K562 (cell line): ENCODE measurements around the gene ITGA11. TPM values are rescaled to one million over a fixed set of nuclear protein-coding genes. Genes with fewer than 3 reads are reported as not detected.

Experiments
- ATAC-seq: fragments of 200-7000 bp; cut with Tn5 transposase; 3 replicates; pipeline ENCODE4 v1.9.1; 2020; ENCODE audit warnings: moderate library complexity
- BruUV-seq: library from RNA; stranded (reverse); fragments of 400-500 nt; replicated peaks from 2 replicates; lab custom pipeline; 2021; lab: Mats Ljungman, UMichigan
- CTCF ChIA-PET: fragments of 300-600 bp; formaldehyde crosslinking; extraction: SDS; loops from one replicate; lab custom pipeline; 2021; ENCODE audit warnings: low intra/inter-chr PET ratio; lab: Yijun Ruan, JAX
- POLR2A ChIA-PET: fragments of 300-600, 350-650 bp; sonication (Branson Sonifier 250); formaldehyde crosslinking; extraction: SDS; loops from one replicate; lab custom pipeline; 2021; ENCODE audit warnings: antibody characterized with exemption, inconsistent platforms; lab: Yijun Ruan, JAX
- DNase-seq, 4 experiments: peaks; one replicate each; pipeline versions ENCODE4 v3.0.0 to v3.0.0-alpha.2; 2011 to 2018; ENCODE audit warnings: low spot score in 3 of 4, mixed read lengths in 3 of 4; ENCODE audit errors: extremely low read depth in 1 of 4
- FAIRE-seq: peaks from 2 replicates; lab custom pipeline; 2011; peaks lifted over from hg19 to GRCh38; lab: Jason Lieb, UNC
- H2AFZ ChIP-seq: 2 replicates; pipeline ENCODE4 v1.6.0; 2011; ENCODE audit warnings: low read depth, low read length, control low read depth, inconsistent platforms
- H3K27ac ChIP-seq: fragments of 200-600 bp; 3 replicates; pipeline ENCODE4 v1.8.0; 2011; ENCODE audit warnings: low read depth, mild to moderate bottlenecking, control low read depth, inconsistent platforms, low read length, moderate library complexity, mixed read lengths; ENCODE audit errors: extremely low read depth
- H3K27me3 ChIP-seq, 2 experiments: fragments of 300-600 bp in 1 of 2; 2 replicates in 1 of 2; 3 replicates in 1 of 2; pipeline versions ENCODE4 v1.6.0 to v1.8.0; 2011; ENCODE audit warnings: inconsistent platforms in 2 of 2, low read length in 2 of 2, mild to moderate bottlenecking in 1 of 2, mixed read lengths in 1 of 2, moderate library complexity in 1 of 2; ENCODE audit not compliant: control insufficient read depth in 2 of 2, insufficient read depth in 2 of 2
- H3K36me3 ChIP-seq: fragments of 300-600 bp; 3 replicates; pipeline ENCODE4 v1.8.0; 2011; ENCODE audit warnings: mild to moderate bottlenecking, low read length, inconsistent platforms; ENCODE audit not compliant: control insufficient read depth, insufficient read depth
- H3K4me1 ChIP-seq, 2 experiments: fragments of 200-600 bp in 1 of 2; replicated peaks in 1 of 2; 2 replicates in 1 of 2; 3 replicates in 1 of 2; pipeline versions ENCODE4 v1.5.1 to v1.8.0; 2011; ENCODE audit warnings: inconsistent platforms in 2 of 2, low read length in 2 of 2, mild to moderate bottlenecking in 1 of 2, mixed read lengths in 1 of 2, moderate library complexity in 1 of 2; ENCODE audit not compliant: control insufficient read depth in 2 of 2, insufficient read depth in 2 of 2
- H3K4me2 ChIP-seq: 2 replicates; pipeline ENCODE4 v1.6.1; 2011; ENCODE audit warnings: low read length, control low read depth, inconsistent platforms, mixed read lengths; ENCODE audit not compliant: insufficient read depth
- H3K4me3 ChIP-seq: fragments of 200-600 bp; sonication (generic), shearing (Covaris generic); 2 replicates; pipeline ENCODE4 v1.5.1; 2016; ENCODE audit warnings: control low read depth, inconsistent platforms
- H3K79me2 ChIP-seq: fragments of 200-600 bp; 3 replicates; pipeline ENCODE4 v1.8.0; 2011; ENCODE audit warnings: low read length, inconsistent platforms; ENCODE audit not compliant: control insufficient read depth, insufficient read depth
- H3K9ac ChIP-seq, 2 experiments: 2 replicates each; pipeline versions ENCODE4 v1.6.0 to v1.6.1; 2011; ENCODE audit warnings: low read depth in 2 of 2, low read length in 2 of 2, control low read depth in 1 of 2, inconsistent platforms in 1 of 2, mild to moderate bottlenecking in 1 of 2, mixed read lengths in 1 of 2; ENCODE audit not compliant: insufficient read depth in 1 of 2
- H3K9me1 ChIP-seq: one replicate; pipeline ENCODE4 v1.6.0; 2011; ENCODE audit warnings: inconsistent platforms, mild to moderate bottlenecking, low read length, moderate library complexity; ENCODE audit not compliant: control insufficient read depth, insufficient read depth
- H3K9me3 ChIP-seq: replicated peaks from 2 replicates; pipeline ENCODE4 v1.5.1; 2011; ENCODE audit warnings: low read depth, low read length, inconsistent platforms; ENCODE audit not compliant: control insufficient read depth, insufficient read depth
- H4K20me1 ChIP-seq: replicated peaks from 2 replicates; pipeline ENCODE4 v1.6.1; 2011; ENCODE audit warnings: low read length, inconsistent platforms, mixed read lengths; ENCODE audit not compliant: control insufficient read depth, insufficient read depth
- KDM4B ChIP-seq, 2 experiments: fragments of 450-650 bp in 1 of 2; sonication (generic) in 1 of 2; IDR thresholded peaks; 2 replicates each; pipeline ENCODE4 v1.6.1; 2016 to 2017; ENCODE audit warnings: borderline replicate concordance in 2 of 2, antibody characterized with exemption in 1 of 2, low read depth in 1 of 2, mild to moderate bottlenecking in 1 of 2
- MAFF ChIP-seq: IDR thresholded peaks from 2 replicates; pipeline ENCODE4 v1.6.1; 2012; ENCODE audit warnings: low read length, improper control_type of control experiment
- TAF7 ChIP-seq: fragments of 450-650 bp; IDR thresholded peaks from 2 replicates; pipeline ENCODE4 v1.6.1; 2016; ENCODE audit warnings: missing genetic modification characterization, missing compliant biosample characterization
- ZNF780A ChIP-seq: fragments of 250-450 bp; sonication (Bioruptor Pico); IDR thresholded peaks from 2 replicates; pipeline ENCODE4 v1.5.0; 2021; ENCODE audit warnings: mild to moderate bottlenecking
- WGBS: fragments of 100-300 bp; shearing (Covaris generic); methylation state at CpG from one replicate; pipeline ENCODE4 v1.1.6; 2016; ENCODE audit warnings: low coverage, mixed read lengths; ENCODE audit not compliant: insufficient coverage; ENCODE audit errors: missing lambda C conversion rate; 5-methylcytosine and 5-hydroxymethylcytosine counted together
- in situ Hi-C: fragments of 300-500 bp; cut with MboI; formaldehyde crosslinking; loops from 4 replicates; pipeline ENCODE4 v1.15.0; 2018; ENCODE audit warnings: inconsistent platforms, mixed read lengths
- intact Hi-C: fragments of 100-400 bp; cut with micrococcal nuclease; formaldehyde crosslinking; loops from 2 replicates; pipeline ENCODE4 v1.14.2; 2022
- polyA plus RNA-seq, 8 experiments: library from polyadenylated mRNA; depleted of rRNA in 4 of 8; stranded (reverse) in 5 of 8; unstranded in 3 of 8; fragments of >200 nt; fragmentation: Nextera tagmentation in 2 of 8; fragmentation: Illumina TruSeq in 1 of 8; extraction: Ambion mirVana in 2 of 8; extraction: Trizol in 1 of 8; gene quantifications; 2 replicates each; pipeline versions ENCODE4 v1.2.1 to v1.2.3, GENCODE V29; 2011 to 2014; ENCODE audit warnings: inconsistent platforms in 1 of 8, missing spikeins in 1 of 8
- total RNA-seq, 7 experiments: library from RNA; depleted of rRNA in 6 of 7; stranded (reverse); fragments of >200 nt in 6 of 7; fragmentation: Illumina TruSeq in 2 of 7; extraction: Trizol in 2 of 7; gene quantifications; 2 replicates each; pipeline versions ENCODE4 v1.2.1 to v1.2.3, GENCODE V29; 2011 to 2021; ENCODE audit warnings: low replicate concordance in 1 of 7
- TF ChIP-seq, protein P1 (sequence below): fragments of 450-650 bp; IDR thresholded peaks from 2 replicates; pipeline ENCODE4 v1.6.1; 2014; ENCODE audit warnings: low read depth, mild to moderate bottlenecking, moderate library complexity, borderline replicate concordance

The ITGA11 gene
- total and polyA plus RNA-seq, 9 of the 15 experiments (the other 6 are each of a cell fraction or from before 2014, with no cell fraction given) = 0.01 TPM; not detected in 8

DNA sequence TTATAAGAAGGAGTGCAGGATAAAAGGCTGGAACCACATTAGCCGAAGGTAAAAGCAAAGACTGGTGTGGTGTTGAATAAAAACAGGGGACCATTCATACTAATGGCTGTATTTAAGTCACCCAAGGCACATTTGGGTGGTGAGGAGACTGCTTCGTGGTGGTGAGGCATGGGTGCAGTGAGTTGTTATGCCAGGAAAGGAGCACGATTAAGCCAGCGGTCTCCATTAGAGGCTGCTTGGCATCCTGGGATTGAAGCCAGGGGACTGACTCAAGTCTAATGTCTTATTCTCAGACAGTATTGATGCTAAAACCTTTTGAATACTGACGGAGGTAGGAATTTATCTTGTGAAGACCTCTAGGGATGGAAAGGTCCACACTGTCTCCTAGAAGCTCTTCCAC is 132.5 kb downstream of the ITGA11 start:
- intact Hi-C loops = no loop called here
- Histone ChIP-seq H3K27me3 (no peaks in the 10 kb centered on the region), H3K9me1 (no peaks in the 10 kb centered on the region), H3K9me3 (no peaks in the 10 kb centered on the region), H3K27ac (no peak overlapping the region), H4K20me1 (no peaks in the 10 kb centered on the region), H3K79me2 (no peaks in the 10 kb centered on the region), H2AFZ (no peak overlapping the region), H3K4me1 (peaks cover 0 to 6% of the 10 kb centered on the region in 2 experiments; a peak in 2 of 5 replicates), H3K9ac (no peak overlapping the region)
- in situ Hi-C loops = no loop called here
- ChIA-PET CTCF (no interaction called here), POLR2A (interaction anchor here (0.9 kb wide), 1 partner anchor 35 kb away, joined by 3 read pairs; no protein-coding TSS in a partner anchor)
- ATAC-seq = no peak
- FAIRE-seq = no peak
- BruUV-seq = no TSS peak
- TF ChIP-seq MAFF = no peak
- TF ChIP-seq TAF7 (tag) = no peak
- no peak for TF ChIP-seq ZNF780A (CRISPR knock-in tag)
- TF ChIP-seq KDM4B (IDR thresholded peaks at IDR 0.05; ENCODE audit: borderline replicate concordance in 2 of 2, low read depth in 1 of 2) = no peak
- TF ChIP-seq, protein P1, sequence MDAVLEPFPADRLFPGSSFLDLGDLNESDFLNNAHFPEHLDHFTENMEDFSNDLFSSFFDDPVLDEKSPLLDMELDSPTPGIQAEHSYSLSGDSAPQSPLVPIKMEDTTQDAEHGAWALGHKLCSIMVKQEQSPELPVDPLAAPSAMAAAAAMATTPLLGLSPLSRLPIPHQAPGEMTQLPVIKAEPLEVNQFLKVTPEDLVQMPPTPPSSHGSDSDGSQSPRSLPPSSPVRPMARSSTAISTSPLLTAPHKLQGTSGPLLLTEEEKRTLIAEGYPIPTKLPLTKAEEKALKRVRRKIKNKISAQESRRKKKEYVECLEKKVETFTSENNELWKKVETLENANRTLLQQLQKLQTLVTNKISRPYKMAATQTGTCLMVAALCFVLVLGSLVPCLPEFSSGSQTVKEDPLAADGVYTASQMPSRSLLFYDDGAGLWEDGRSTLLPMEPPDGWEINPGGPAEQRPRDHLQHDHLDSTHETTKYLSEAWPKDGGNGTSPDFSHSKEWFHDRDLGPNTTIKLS = no peak
- TF ChIP-seq, all 486 proteins: peak for 0
- H3K4me2 ChIP-seq = no peak overlapping the region
- H3K36me3 ChIP-seq = no peaks in the 10 kb centered on the region
- 69% methylated on average over 5 of the region's 5 CpGs for WGBS
- H3K4me3 ChIP-seq = no peak overlapping the region
- no peak for DNase-seq
